OCI-M2 (cell line): ENCODE results near the gene OPCML.

Source experiments
- DNase-seq: peaks from one replicate; lab custom pipeline; 2025; ENCODE audit not compliant: unreplicated experiment; lab: John Stamatoyannopoulos, UW

OPCML gene

DNA sequence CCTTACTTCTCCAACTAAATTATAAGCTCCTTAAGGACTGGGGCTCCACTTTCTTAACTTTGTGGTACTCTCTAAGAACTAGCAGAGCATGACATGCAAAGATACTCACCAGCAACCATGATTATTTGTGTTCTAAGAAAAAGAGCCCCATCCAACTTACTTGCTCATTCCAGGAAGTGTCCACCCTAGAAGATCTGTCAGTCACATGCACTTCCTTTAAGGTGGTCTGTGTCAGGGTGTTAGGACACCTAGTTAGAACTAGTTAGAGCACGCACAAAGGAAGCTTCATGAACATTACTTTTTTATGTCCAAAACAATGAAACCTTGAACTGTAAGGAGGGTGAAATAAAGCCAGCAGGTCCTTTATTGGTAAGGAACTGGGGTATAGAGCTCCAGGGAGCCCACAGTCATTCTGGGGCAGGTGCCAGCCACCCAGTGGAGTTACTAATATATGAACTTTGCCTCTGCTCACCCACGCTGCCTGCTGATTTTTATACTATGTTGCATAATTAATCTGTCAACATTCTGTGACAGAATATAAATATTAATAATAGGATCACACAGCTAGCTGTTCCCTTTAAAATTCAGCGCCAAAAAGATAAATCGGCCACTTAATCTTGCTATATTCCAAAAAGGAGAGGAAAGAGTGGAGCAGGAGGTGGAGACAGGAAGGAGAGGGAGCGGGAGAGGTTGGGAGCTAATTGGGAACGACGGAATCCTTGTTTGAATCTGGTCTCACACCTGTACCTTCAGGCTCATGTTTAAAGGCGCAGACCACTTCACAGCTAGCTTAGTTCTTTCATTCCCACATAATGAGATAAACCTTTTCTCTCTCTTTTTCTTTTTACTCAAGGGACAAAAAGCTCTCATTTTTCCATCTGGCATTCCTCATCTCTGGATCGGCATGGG, 755.0 kb downstream of the OPCML start:
- no peak for DNase-seq

DNA sequence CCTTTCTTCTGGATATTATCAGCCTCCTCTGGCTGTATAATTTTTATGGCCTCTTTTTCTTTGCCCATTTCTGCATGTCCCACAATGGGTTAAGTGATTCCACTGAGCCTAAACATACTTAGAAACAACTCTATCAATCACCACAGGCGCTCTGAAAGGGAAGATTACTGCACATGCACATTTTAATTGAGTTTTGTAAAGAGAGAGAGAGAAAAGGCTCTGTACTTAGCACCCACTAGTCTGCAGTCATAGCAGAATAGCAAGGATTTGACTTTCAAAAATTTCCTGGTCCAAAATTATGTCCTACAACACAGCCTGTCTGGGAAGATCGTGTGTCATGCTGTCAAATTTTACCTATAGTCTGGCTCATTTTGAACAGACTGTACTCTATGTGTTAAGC, 758.5 kb downstream of the OPCML start:
- no peak for DNase-seq

DNA sequence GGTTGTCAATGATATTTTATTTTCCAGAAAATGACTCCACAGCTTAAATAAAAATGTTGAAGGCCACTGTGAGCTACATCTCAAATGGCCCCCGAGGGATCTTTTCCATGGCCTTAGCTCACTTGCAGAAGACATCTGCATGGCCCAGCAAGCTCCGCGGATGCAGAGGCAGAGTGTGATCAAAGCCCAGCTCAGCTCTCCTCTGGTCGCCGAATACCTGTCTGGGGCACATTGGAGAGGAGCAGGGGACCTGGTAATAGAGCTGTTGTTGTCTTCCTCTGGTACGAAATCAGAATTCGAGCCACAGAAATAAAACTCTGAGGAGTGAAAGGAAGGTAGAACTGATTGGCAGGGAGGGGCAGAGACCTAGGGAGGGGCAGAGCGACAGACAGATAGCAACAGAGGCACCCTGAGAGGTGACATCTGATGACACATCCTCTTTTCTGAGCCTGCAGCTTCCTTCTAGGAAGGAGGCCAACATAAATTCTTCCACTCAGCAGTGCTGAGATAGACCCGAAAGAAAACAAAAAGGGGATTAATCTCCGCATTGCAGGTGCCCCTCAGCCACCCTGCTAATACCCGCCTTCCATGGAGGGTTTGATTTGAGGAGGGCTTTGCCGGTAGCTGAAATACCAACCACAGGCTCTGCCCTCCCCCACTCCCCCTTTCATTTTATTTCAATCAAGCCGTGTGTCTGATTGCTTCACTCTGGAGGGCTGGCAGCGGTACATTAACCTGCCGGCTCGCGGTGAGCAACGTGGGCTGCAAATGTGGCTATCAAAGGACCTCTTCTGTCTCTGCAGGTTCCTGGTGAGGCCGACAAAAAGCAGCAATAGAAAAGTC, 759.4 kb downstream of the OPCML start:
- no peak for DNase-seq

DNA sequence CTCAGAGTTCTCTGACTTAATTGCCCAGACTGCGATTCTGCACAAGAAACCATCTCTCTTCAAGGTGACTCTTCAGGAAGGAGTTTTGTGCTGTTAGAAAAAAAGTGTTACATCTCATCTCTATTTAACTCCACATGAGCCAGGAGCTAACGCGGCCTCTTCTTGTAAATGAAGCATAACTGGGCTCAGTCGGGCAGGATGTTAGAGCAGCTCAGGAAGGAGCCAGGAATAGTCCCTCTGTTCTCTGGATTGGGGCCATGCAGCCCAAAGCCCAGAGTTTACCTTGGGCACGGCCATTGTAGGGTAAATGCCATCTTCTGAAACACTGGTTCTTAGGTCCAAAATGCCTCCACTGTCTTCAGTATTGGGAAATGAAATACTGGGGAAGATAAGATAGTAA, 760.6 kb downstream of the OPCML start:
- DNase-seq, result no peak

DNA sequence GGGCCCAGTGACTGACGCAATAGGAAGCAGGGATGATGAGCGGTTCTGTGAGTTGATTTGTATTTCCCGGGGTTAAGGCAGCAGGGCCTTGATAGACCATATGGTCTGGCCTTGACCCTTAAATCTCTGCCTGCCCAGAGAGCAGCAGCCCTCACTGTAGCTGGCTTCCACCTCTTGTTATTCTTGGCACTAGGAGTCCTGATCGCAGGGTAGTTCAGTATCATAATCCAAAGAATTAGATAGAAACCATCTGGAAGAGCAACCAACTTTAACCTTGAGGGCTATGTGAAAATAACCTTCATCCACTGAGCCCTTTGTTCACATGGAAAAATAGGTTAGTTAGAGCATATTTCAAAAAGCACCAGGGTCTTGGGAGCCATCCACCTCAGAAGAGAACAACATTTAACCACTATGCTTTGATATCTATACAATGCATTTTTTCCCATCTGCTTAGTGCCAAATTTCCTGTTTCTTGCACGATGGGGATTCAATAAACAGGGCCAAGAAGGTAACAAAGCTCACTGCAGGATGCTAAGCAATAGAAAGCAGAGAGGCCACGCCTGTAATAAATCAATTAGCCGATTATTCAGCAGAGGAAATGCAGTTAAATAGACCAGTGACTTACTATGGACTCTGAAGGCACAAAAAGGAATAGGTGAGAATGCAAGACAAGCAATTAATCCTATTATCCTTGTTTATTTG, 761.3 kb downstream of the OPCML start:
- no peak for DNase-seq

GRCh38 chr11:132763503-132763902, 768.8 kb downstream of the OPCML start:
- DNase-seq, result no peak

GRCh38 chr11:132755934-132756333, 776.4 kb downstream of the OPCML start:
- no peak for DNase-seq

- DNase-seq, result no peak
These were observed 780.6 kb downstream of the OPCML start for GRCh38 chr11:132751516-132752250.

DNA sequence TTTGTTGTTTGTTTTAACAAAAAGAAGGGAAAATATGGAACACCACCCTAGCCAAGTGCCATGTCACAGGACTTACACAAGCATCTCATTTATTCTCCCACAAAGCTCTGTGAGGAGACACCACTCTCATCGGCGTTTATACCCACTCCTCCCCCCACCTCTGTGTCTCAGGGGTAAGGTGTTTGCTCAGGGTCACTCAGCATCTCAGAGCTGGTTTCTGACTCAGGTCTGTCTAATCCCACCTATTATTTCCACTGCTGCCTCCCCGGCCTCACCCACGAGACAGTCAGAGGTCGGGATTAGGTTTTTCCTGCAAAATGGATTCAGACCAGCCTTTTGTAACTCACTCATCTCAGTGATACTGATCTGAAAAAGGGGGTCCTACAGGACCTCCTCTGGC, 786.0 kb downstream of the OPCML start:
- DNase-seq, result no peak

DNA sequence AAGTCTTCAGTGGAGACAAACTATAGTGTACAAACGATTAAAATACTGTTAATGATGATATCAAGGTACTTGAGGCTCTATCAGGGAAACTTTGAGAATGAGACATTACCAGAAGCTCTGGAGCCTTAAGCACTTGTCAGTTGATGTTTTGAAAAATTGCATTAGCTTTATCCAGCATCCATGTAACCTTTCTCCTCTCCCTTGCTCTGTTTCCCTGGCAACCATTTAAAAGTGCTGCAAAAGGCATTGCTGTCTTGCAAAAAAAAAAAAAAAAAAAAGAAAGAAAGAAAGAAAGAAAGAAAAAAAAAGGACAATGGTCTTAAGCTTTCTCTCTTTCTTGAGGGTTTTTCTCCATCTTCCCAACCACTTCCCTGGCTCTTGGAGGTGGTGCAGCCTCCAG, 787.0 kb downstream of the OPCML start:
- DNase-seq, result no peak

GRCh38 chr11:132744771-132745170, 787.5 kb downstream of the OPCML start:
- DNase-seq, result no peak

DNA sequence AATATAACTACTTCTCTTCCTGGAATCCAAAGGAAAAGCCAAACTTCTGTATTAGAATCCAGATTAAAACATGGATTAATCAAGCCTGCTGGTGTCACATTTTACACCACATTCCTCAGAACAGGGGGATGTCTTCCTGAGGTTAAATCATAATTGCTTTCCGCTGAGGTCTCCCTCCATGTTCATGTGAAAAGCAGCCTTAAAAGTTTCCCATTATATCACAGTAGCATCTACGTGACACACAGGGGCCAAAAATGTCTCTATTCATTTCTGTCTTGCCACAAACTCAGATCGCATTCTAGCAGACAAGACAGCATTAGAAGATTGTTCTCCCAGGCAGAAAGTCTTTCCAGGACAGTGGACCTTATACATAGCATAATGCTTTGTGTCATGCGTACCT, 788.7 kb downstream of the OPCML start:
- no peak for DNase-seq

- DNase-seq, result no peak
These were observed 789.4 kb downstream of the OPCML start for GRCh38 chr11:132742929-132743328.

GRCh38 chr11:132734217-132734616, 798.1 kb downstream of the OPCML start:
- no peak for DNase-seq

DNA sequence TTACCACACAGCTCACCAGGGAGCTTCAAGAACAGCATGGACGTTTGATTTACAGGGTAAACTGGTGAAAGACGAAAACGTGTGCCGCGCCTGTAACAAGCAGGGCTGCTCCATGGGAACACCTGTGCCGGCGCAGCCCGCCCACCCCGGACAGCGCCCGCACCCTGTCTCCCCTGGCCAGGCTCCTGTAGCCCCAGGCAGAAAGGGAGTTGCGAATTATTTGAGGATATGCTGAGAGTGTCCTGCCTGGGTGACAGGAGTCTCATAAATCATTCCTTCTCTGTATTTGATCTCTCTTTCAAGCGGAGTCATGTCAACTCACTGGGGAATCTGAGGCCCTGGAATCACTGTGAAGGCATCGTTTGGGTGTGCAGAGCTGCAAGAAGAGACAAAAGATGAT, 804.3 kb downstream of the OPCML start:
- DNase-seq, result no peak

DNA sequence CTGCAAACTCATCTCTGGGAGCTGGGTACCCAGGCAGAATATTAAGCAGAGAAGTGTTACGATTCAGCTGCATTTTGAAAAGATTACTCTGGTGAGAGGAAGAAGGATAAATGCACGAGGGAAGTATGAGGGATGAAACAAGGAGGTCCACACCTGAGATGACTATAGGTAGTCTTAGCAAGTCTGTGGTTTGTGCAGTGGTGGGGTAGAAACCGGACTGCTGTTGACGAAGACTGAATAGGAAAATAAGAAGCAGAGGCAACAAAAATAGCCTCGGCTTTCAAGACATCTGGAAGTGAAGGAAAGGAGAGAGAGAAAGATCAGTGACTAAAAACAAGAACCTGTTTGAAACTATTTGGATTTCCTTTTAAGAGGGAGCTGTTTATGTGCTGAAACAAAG, 810.8 kb downstream of the OPCML start:
- no peak for DNase-seq

- no peak for DNase-seq
These were observed 812.6 kb downstream of the OPCML start for GRCh38 chr11:132719684-132720083.

DNA sequence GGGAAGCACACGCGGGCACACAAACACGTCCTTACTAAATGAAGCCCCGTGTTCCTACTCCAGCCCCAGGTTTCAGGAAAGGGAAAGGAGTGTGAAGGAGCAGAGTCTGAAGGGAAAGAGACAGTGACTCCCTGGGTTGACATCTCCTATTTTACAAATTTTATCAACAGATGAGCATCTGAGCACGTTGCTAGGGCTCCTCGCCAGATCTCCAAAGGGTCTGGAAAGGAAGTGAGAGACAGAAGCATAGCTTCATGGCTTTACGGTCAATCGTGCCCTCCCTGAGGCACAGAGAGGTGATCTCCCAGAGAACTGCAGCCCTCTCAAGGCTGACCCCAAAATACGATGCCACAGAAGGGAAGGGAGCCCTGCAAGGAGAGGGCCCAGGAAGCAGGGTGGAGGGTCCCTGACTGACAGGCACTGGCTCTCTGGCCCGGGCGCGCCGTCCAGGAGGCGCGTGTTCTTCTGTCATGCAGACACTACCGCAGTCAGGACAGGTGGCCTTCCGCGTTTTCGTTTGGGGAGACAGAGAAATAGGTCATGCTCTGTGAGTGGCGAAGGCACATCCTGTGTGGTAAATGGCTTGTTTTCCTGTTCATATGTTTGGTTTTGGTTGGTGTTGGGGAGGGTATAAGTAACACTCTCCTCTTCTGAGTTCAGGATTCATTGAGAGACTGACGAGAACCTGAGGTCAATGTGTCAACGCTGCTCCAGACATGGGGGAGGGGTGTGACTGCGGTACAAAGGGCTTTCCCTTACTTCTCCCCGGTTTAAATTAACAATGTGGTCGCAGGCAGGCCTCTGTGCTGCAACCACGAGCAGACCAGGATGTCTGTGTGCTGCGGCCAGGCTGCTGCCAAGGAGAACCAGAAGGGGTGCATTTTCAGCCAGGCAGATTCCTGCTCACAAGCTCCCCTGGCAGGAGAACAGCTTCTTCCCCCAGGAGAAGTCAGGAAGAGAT, 813.3 kb downstream of the OPCML start:
- DNase-seq, result no peak

DNA sequence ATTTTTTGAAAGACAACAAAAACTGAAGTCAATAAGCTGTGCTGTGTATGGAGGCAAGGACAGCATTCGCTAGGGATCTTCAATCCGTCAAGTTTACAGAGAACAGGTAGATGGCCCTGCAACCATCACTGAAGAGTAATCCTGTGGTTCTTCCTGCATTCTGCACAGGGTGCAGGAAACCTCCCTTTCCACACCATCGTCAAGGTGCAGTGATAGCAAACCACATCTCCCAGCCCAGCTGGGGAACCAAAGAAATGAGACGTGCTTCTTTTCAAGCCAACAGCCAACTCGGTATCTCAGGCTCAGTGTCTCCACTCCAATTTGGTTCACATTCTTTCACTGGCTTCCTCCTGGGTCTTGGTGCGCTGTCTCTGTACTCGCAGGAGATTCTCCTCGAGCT, 814.5 kb downstream of the OPCML start:
- DNase-seq, result no peak

DNA sequence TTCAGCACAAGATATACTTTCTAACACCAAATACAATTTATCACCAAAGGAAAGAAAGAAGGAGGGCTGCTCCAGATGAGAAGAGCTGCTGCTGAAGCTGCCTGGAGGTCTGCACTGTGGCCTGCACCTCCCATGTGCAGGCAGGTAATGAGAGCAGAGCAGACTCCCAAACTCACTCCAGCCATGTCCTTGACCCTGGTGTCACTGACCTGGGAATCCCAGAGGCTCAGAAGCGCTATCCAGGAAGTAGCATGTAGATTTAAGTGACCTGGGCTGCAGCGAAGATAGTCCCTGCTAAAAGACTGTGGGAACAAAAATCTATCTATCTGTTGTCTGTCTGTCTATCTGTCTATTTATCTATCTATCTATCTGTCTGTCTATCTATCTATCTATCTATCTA, 816.3 kb downstream of the OPCML start:
- DNase-seq, result no peak
